Neuron (in vitro differentiated cells): Measurements from ENCODE around the gene CKS1B.

Experiments
- H2AFZ ChIP-seq: one replicate; pipeline ENCODE4 v1.6.1; 2013; ENCODE audit warnings: low read depth, mild to moderate bottlenecking, inconsistent platforms, low read length, moderate library complexity
- H3K27me3 ChIP-seq: one replicate; pipeline ENCODE4 v1.6.1; 2013; ENCODE audit warnings: low read length; ENCODE audit not compliant: insufficient read depth
- H3K36me3 ChIP-seq: one replicate; pipeline ENCODE4 v1.6.1; 2013; ENCODE audit warnings: low read length; ENCODE audit not compliant: insufficient read depth
- H3K4me1 ChIP-seq: one replicate; pipeline ENCODE4 v1.6.1; 2013; ENCODE audit warnings: low read length; ENCODE audit not compliant: insufficient read depth
- H3K4me3 ChIP-seq: 2 replicates; pipeline ENCODE4 v1.5.1; 2013; ENCODE audit warnings: mild to moderate bottlenecking, low read length, moderate library complexity
- H3K9me3 ChIP-seq: one replicate; pipeline ENCODE4 v1.6.1; 2013; ENCODE audit warnings: low read length

The CKS1B gene

DNA sequence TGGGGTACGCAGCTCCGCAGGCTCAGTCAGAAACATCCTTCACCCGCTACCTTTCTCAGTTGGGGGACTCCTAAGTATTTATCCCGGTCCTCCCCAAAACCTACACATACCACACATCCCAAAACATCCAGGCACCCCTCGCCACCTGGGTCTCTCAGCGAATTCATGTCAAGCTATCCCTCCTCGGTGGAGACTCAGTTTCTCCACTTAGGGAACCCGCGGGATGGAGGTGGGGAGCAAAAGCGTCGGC, 26.9 kb downstream of the CKS1B start:
- H3K9me3 ChIP-seq, result no peaks in the 10 kb centered on the region
- H3K27me3 ChIP-seq, result no peaks in the 10 kb centered on the region
- peak overlapping the region; percentile 63 for H2AFZ ChIP-seq
- H3K36me3 ChIP-seq, result no peaks in the 10 kb centered on the region
- peaks cover 32% of the 10 kb centered on the region for H3K4me1 ChIP-seq
- peak overlapping the region; percentile 64 for H3K4me3 ChIP-seq

DNA sequence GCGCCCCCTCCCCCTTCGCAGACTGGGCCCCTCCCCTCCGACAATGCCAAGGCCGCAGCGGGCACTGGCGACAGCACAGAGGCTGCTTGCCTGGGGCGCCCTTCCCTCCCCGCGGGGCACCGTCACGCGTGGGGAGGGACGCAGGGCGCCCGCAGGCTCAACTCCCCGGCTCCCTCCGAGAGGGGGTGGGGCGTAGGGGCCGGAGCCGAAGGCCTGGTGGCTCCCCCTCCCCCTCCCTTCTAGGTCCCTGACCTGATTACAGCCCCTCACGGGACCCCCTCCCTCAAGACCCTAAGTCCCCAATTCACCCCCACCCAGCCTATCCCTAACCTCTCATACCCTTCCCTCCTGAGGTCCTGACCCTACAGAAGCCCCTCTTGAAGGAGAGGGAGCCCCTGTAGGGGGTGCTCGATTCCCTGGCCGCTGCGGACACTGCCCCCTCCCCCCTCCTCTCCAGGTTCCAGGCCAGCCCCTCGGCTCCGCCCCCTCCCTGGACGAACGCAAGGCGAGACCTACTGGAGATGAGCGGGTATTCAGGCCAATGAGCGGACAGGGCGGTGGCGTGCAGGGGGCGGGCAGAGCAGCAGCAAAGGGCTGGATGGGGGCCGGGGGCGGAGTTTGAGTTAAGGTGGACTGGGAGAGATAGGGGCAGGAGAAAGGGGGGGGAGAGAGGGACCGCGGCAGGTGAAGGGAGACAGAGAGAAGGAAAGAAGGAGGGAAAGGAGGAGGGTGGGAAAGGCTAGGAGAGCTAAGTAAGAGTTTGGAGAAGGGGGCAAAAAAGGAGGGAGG, 27.4 kb downstream of the CKS1B start:
- Histone ChIP-seq H3K4me1 (peaks cover 32% of the 10 kb centered on the region), H3K36me3 (no peaks in the 10 kb centered on the region), H2AFZ (peak overlapping the region; percentile 63), H3K4me3 (peak overlapping the region; percentile 64), H3K27me3 (no peaks in the 10 kb centered on the region), H3K9me3 (no peaks in the 10 kb centered on the region)

DNA sequence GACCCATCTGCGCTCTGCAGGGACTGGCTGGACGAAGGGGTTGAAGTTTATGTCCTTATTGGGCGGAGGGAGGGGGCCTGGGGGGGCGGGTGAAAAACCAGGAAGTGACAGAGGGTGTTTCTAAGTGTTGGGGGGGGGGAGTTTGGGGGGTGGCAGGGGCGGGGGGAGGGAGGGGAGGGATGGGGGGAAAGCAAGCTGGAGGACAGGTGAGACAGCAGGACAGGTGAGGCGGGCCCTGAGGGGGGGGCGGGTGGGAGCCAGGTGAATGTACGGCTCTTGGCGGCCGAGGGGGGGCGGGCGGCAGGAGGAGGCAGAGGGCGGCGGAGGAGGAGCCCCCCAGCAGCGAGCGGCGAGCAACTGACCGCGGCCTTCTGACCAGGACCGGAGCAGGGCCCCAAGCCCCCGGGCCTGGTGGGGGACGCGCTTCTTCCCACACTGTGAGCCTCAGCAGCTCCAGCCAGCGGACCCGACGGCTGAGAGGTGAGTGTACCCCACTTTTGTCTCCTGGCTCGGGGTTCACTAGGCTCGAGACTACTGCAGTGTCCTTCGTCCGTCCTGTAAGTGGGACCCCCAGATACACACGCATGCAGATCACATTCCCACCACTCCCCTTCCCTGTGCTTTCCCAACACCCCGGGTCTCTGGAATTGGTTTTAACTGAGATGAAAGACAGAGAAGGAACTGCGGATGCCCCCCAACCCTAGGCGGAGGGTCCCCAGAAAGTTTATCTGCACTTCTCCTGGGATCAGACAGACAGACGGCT, 28.2 kb downstream of the CKS1B start, which contains the start of gene ZBTB7B:
Gene ZBTB7B (plus strand): TSS at position 339 of the 763 bp plus-strand sequence. CDS start 11,859 bp downstream, outside the sequence.
- Histone ChIP-seq H3K36me3 (no peaks in the 10 kb centered on the region), H3K9me3 (no peaks in the 10 kb centered on the region), H3K4me1 (peaks cover 32% of the 10 kb centered on the region), H3K27me3 (no peaks in the 10 kb centered on the region), H2AFZ (peak within 1 kb of the TSS; percentile 63), H3K4me3 (peak within 1 kb of the TSS; percentile 64)

DNA sequence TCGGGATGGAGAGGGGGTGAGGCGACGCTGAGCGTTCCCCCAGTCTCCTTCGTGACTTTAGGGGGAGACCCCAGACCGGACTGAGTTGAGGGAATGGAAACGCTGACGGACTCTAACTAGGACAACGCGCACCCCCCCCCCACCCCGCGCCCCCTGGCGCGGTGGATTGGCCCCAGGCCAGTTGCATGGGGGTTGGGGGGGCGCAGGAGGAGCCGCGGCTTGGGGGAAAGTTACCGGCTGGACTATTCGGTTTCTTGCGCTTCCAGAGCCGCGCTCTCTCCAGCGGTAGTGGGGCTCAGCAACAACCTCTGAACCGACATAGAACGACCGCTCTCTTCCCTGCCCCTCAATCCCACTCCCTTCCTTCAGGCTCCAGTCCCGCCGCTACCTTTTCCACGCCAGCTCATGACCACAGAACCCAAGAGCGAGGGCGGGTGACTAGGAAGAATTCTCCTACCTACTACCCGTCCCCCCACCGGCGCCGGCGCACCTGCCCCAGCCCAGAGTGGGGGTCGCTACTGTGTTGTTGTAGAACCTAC, 28.8 kb downstream of the CKS1B start:
- Histone ChIP-seq H3K27me3 (no peaks in the 10 kb centered on the region), H3K4me1 (peaks cover 32% of the 10 kb centered on the region), H2AFZ (peak overlapping the region; percentile 34), H3K9me3 (no peaks in the 10 kb centered on the region), H3K36me3 (no peaks in the 10 kb centered on the region), H3K4me3 (peak overlapping the region; percentile 59)

- Histone ChIP-seq H3K27me3 (no peaks in the 10 kb centered on the region), H3K36me3 (no peaks in the 10 kb centered on the region)
Measured at GRCh38 chr1:155003766-155004351, 29.4 kb downstream of the CKS1B start.

DNA sequence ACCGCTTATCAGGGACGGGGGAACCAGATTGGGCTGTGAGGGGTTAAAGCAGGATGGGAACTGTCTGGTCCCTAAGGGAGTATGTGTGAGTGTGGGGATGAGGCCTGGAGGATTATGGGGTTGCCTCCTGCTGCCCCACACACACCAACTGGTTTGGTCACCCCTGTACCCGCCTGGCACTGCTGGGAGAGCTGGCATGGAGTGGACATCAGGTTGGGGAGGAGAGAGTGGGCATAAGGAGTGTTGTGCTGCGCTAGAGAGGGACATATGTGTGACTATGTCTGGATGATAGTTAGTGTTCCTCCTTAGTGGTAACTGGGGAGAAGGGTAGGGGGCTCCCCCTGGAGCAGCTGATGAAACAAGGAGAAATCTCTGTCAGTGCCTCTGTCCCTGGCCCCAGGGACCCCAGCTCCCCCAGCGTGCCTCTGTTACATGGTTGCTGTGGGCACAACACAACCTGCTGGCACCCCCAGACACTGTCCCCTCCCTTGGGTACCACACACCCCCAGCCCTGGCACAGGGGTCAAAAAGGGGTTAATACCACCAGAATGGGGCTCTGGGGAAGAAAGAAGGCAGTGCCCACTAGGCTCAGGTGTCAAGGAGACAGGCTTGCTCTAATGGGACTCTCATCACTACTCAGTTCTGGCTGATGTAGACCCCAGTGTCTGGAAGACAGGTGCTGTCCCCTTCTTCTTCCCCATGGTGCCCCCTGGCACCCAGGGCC, 30.0 kb downstream of the CKS1B start:
- peaks cover 29% of the 10 kb centered on the region for H3K4me1 ChIP-seq

More at GRCh38 chr1:155003766-155004351, 29.4 kb downstream of the CKS1B start:
- Histone ChIP-seq H3K9me3 (no peaks in the 10 kb centered on the region), H3K4me3 (peak overlapping the region; percentile 59), H2AFZ (peak overlapping the region; percentile 34), H3K4me1 (peaks cover 31% of the 10 kb centered on the region)

DNA sequence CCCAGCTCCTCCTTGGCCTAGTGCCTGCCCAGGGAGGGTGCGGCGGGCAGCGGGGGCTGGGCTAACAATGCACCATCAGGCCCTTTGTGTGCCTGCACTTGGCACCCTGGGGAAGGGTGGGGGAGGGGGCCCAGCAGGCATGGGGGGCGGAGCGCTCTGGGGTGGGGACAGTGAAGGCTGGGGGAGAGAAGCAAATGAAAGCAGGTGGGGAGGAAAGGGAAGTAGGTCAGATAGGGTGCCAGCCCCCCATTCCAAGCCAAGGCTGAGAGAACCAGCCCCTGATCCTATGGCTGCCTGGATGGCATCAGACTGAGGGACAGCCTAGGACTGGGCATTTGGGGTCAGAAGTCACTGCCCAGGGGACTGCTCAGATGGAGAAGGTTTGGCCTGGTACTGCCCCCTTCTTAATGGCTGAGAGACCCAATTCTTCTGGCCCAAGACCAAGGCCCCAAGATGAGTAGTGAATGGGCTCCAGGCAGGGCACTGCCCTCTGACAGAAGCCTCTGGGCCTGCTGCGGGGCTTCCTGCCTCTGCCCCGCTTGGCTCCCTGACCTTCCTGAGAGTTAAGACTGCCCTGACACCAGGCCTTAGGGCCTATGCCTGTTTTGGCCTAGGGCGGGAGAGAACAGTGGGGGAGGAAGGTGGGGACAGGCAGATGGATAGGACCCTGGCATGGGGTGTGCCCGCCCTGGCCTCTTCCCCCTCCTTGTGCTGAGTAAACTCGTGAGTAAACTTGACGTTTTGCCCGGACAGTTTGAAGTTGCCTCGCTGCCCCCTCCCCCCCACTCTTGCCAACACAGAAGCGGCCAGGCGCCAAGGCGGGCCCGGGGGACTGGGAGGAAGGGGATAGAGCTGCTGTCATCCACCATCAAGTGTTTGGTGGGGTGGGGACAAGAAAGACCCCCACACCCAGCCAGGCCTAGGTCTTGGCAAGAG, 30.9 kb downstream of the CKS1B start:
- no peak overlapping the region for H3K4me3 ChIP-seq
- H3K27me3 ChIP-seq, result no peaks in the 10 kb centered on the region

More for the DNA sequence above, 30.0 kb downstream of the CKS1B start:
- peak overlapping the region; percentile 59 for H3K4me3 ChIP-seq
- H3K27me3 ChIP-seq, result no peaks in the 10 kb centered on the region
- H2AFZ ChIP-seq, result peak overlapping the region; percentile 34
- no peaks in the 10 kb centered on the region for H3K36me3 ChIP-seq
- H3K9me3 ChIP-seq, result no peaks in the 10 kb centered on the region

DNA sequence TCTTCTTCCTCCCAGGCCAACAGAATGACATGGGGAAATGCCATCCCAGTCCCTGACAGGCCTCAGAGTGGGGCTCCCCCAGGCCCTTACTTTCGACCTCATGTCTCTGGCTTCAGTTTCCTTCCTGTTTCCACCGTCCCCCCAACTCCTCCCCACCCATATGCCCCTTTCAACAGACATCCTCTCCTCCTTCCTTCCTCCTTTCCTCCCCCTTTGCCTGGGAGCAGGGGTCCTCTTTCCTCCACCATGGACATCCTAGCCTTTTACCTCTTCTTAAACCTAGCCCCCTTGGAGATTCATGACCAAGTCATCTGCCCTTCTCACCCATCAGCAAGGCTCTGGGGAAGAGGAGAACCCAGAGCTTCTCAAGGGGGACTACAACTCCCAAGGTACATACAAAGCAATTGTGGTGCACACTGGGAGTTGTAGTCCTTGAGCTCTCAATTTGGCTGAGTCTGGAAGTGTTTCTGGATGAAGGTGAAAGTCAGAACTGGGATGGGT, 32.2 kb downstream of the CKS1B start:
- Histone ChIP-seq H3K4me1 (peaks cover 18% of the 10 kb centered on the region), H2AFZ (no peak overlapping the region), H3K36me3 (no peaks in the 10 kb centered on the region), H3K9me3 (no peaks in the 10 kb centered on the region), H3K4me3 (no peak overlapping the region), H3K27me3 (no peaks in the 10 kb centered on the region)

More for the DNA sequence above, 30.9 kb downstream of the CKS1B start:
- Histone ChIP-seq H2AFZ (no peak overlapping the region), H3K36me3 (no peaks in the 10 kb centered on the region), H3K4me1 (peaks cover 22% of the 10 kb centered on the region), H3K9me3 (no peaks in the 10 kb centered on the region)

- Histone ChIP-seq H3K4me3 (no peak overlapping the region), H3K4me1 (peaks cover 25% of the 10 kb centered on the region), H3K27me3 (no peaks in the 10 kb centered on the region), H2AFZ (no peak overlapping the region), H3K36me3 (no peaks in the 10 kb centered on the region), H3K9me3 (no peaks in the 10 kb centered on the region)
Measured at GRCh38 chr1:155007251-155007828, 32.9 kb downstream of the CKS1B start.

DNA sequence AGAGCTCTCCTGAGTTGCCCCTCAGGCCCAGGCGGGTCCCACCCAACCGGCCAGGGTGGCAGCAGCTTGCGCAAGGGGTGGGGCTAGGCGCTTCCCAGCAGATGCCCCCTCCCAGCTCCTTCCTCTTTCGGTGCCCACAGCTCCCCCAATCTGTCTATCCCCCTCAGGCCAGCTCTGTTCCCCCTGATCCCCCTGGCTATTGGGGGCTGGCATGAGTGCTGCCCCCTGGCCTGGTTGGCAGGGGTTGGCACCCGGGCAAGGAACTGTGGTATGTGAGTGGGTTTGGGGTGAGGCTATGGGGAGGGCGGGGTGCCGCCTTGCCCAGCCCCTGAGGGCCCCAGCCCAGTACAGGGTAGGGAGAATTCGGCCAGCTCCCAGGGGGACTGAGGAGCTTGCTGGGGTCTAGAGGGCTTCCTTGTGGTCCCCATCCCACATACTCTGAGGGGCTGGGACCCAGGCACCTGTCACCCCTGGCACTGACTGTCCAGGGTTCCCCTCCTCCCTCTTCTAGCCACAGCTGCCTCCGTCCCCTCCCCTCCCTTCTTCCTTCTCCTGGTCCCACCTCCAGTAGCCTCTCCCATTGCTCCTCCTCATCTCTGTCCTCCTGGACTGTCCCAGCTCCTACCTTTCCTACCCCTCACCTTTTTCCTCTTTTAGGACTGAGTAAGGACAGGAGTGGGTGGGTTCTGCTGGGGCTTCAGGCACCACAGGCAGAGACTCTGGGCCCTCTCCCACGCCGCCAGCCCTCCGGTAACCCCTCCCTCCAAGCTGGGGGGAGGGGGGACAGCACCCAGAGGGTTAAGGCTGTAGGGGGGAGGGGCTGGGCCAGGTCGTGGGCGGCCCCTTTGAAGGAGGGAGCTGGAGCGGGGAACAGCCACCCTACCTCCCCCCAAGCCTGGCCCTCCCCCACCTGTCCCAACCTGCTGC, 33.8 kb downstream of the CKS1B start:
- H2AFZ ChIP-seq, result no peak overlapping the region
- no peaks in the 10 kb centered on the region for H3K9me3 ChIP-seq
- H3K4me3 ChIP-seq, result no peak overlapping the region
- H3K4me1 ChIP-seq, result peaks cover 23% of the 10 kb centered on the region
- H3K36me3 ChIP-seq, result no peaks in the 10 kb centered on the region
- no peaks in the 10 kb centered on the region for H3K27me3 ChIP-seq

GRCh38 chr1:155009221-155009711, 34.8 kb downstream of the CKS1B start:
- Histone ChIP-seq H3K4me3 (no peak overlapping the region), H3K9me3 (no peaks in the 10 kb centered on the region), H3K27me3 (no peaks in the 10 kb centered on the region), H3K4me1 (peaks cover 15% of the 10 kb centered on the region), H2AFZ (no peak overlapping the region), H3K36me3 (no peaks in the 10 kb centered on the region)
